K562 (cell line): ENCODE measurements around the gene GET4. TPM values are rescaled to one million over a fixed set of nuclear protein-coding genes. Genes with fewer than 3 reads are reported as not detected.

Experiments
- ATAC-seq: fragments of 200-7000 bp; cut with Tn5 transposase; 3 replicates; pipeline ENCODE4 v1.9.1; 2020; ENCODE audit warnings: moderate library complexity
- BruUV-seq: library from RNA; stranded (reverse); fragments of 400-500 nt; replicated peaks from 2 replicates; lab custom pipeline; 2021; lab: Mats Ljungman, UMichigan
- CTCF ChIA-PET: fragments of 300-600 bp; formaldehyde crosslinking; extraction: SDS; loops from one replicate; lab custom pipeline; 2021; ENCODE audit warnings: low intra/inter-chr PET ratio; lab: Yijun Ruan, JAX
- POLR2A ChIA-PET: fragments of 300-600, 350-650 bp; sonication (Branson Sonifier 250); formaldehyde crosslinking; extraction: SDS; loops from one replicate; lab custom pipeline; 2021; ENCODE audit warnings: antibody characterized with exemption, inconsistent platforms; lab: Yijun Ruan, JAX
- DNase-seq, 4 experiments: peaks; one replicate each; pipeline versions ENCODE4 v3.0.0 to v3.0.0-alpha.2; 2011 to 2018; ENCODE audit warnings: low spot score in 3 of 4, mixed read lengths in 3 of 4; ENCODE audit errors: extremely low read depth in 1 of 4
- FAIRE-seq: peaks from 2 replicates; lab custom pipeline; 2011; peaks lifted over from hg19 to GRCh38; lab: Jason Lieb, UNC
- H2AFZ ChIP-seq: 2 replicates; pipeline ENCODE4 v1.6.0; 2011; ENCODE audit warnings: low read depth, low read length, control low read depth, inconsistent platforms
- H3K27ac ChIP-seq: fragments of 200-600 bp; 3 replicates; pipeline ENCODE4 v1.8.0; 2011; ENCODE audit warnings: low read depth, mild to moderate bottlenecking, control low read depth, inconsistent platforms, low read length, moderate library complexity, mixed read lengths; ENCODE audit errors: extremely low read depth
- H3K27me3 ChIP-seq, 2 experiments: fragments of 300-600 bp in 1 of 2; 2 replicates in 1 of 2; 3 replicates in 1 of 2; pipeline versions ENCODE4 v1.6.0 to v1.8.0; 2011; ENCODE audit warnings: inconsistent platforms in 2 of 2, low read length in 2 of 2, mild to moderate bottlenecking in 1 of 2, mixed read lengths in 1 of 2, moderate library complexity in 1 of 2; ENCODE audit not compliant: control insufficient read depth in 2 of 2, insufficient read depth in 2 of 2
- H3K36me3 ChIP-seq: fragments of 300-600 bp; 3 replicates; pipeline ENCODE4 v1.8.0; 2011; ENCODE audit warnings: mild to moderate bottlenecking, low read length, inconsistent platforms; ENCODE audit not compliant: control insufficient read depth, insufficient read depth
- H3K4me1 ChIP-seq, 2 experiments: fragments of 200-600 bp in 1 of 2; replicated peaks in 1 of 2; 2 replicates in 1 of 2; 3 replicates in 1 of 2; pipeline versions ENCODE4 v1.5.1 to v1.8.0; 2011; ENCODE audit warnings: inconsistent platforms in 2 of 2, low read length in 2 of 2, mild to moderate bottlenecking in 1 of 2, mixed read lengths in 1 of 2, moderate library complexity in 1 of 2; ENCODE audit not compliant: control insufficient read depth in 2 of 2, insufficient read depth in 2 of 2
- H3K4me2 ChIP-seq: 2 replicates; pipeline ENCODE4 v1.6.1; 2011; ENCODE audit warnings: low read length, control low read depth, inconsistent platforms, mixed read lengths; ENCODE audit not compliant: insufficient read depth
- H3K4me3 ChIP-seq: fragments of 200-600 bp; sonication (generic), shearing (Covaris generic); 2 replicates; pipeline ENCODE4 v1.5.1; 2016; ENCODE audit warnings: control low read depth, inconsistent platforms
- H3K79me2 ChIP-seq: fragments of 200-600 bp; 3 replicates; pipeline ENCODE4 v1.8.0; 2011; ENCODE audit warnings: low read length, inconsistent platforms; ENCODE audit not compliant: control insufficient read depth, insufficient read depth
- H3K9ac ChIP-seq, 2 experiments: 2 replicates each; pipeline versions ENCODE4 v1.6.0 to v1.6.1; 2011; ENCODE audit warnings: low read depth in 2 of 2, low read length in 2 of 2, control low read depth in 1 of 2, inconsistent platforms in 1 of 2, mild to moderate bottlenecking in 1 of 2, mixed read lengths in 1 of 2; ENCODE audit not compliant: insufficient read depth in 1 of 2
- H3K9me1 ChIP-seq: one replicate; pipeline ENCODE4 v1.6.0; 2011; ENCODE audit warnings: inconsistent platforms, mild to moderate bottlenecking, low read length, moderate library complexity; ENCODE audit not compliant: control insufficient read depth, insufficient read depth
- H3K9me3 ChIP-seq: replicated peaks from 2 replicates; pipeline ENCODE4 v1.5.1; 2011; ENCODE audit warnings: low read depth, low read length, inconsistent platforms; ENCODE audit not compliant: control insufficient read depth, insufficient read depth
- H4K20me1 ChIP-seq: replicated peaks from 2 replicates; pipeline ENCODE4 v1.6.1; 2011; ENCODE audit warnings: low read length, inconsistent platforms, mixed read lengths; ENCODE audit not compliant: control insufficient read depth, insufficient read depth
- NEUROD1 ChIP-seq: fragments of 150-350 bp; IDR thresholded peaks from 2 replicates; pipeline ENCODE4 v1.6.1; 2014; ENCODE audit warnings: borderline replicate concordance, low read length, low read depth; ENCODE audit not compliant: partially characterized antibody
- ZBTB40 ChIP-seq, 2 experiments: fragments of 450-650 bp in 1 of 2; sonication (generic) in 1 of 2; formaldehyde crosslinking in 1 of 2; IDR thresholded peaks; 2 replicates each; pipeline versions ENCODE4 v1.7.1 to v1.9.0; 2016 to 2022; ENCODE audit warnings: inconsistent platforms in 1 of 2, mild to moderate bottlenecking in 1 of 2, missing genetic modification reagents in 1 of 2
- ZNF3 ChIP-seq: fragments of 250-450 bp; sonication (Bioruptor Pico); IDR thresholded peaks from 2 replicates; pipeline ENCODE4 v1.5.0; 2021; ENCODE audit warnings: mild to moderate bottlenecking, moderate library complexity
- WGBS: fragments of 100-300 bp; shearing (Covaris generic); methylation state at CpG from one replicate; pipeline ENCODE4 v1.1.6; 2016; ENCODE audit warnings: low coverage, mixed read lengths; ENCODE audit not compliant: insufficient coverage; ENCODE audit errors: missing lambda C conversion rate; 5-methylcytosine and 5-hydroxymethylcytosine counted together
- in situ Hi-C: fragments of 300-500 bp; cut with MboI; formaldehyde crosslinking; loops from 4 replicates; pipeline ENCODE4 v1.15.0; 2018; ENCODE audit warnings: inconsistent platforms, mixed read lengths
- intact Hi-C: fragments of 100-400 bp; cut with micrococcal nuclease; formaldehyde crosslinking; loops from 2 replicates; pipeline ENCODE4 v1.14.2; 2022
- polyA plus RNA-seq, 8 experiments: library from polyadenylated mRNA; depleted of rRNA in 4 of 8; stranded (reverse) in 5 of 8; unstranded in 3 of 8; fragments of >200 nt; fragmentation: Nextera tagmentation in 2 of 8; fragmentation: Illumina TruSeq in 1 of 8; extraction: Ambion mirVana in 2 of 8; extraction: Trizol in 1 of 8; gene quantifications; 2 replicates each; pipeline versions ENCODE4 v1.2.1 to v1.2.3, GENCODE V29; 2011 to 2014; ENCODE audit warnings: inconsistent platforms in 1 of 8, missing spikeins in 1 of 8
- total RNA-seq, 7 experiments: library from RNA; depleted of rRNA in 6 of 7; stranded (reverse); fragments of >200 nt in 6 of 7; fragmentation: Illumina TruSeq in 2 of 7; extraction: Trizol in 2 of 7; gene quantifications; 2 replicates each; pipeline versions ENCODE4 v1.2.1 to v1.2.3, GENCODE V29; 2011 to 2021; ENCODE audit warnings: low replicate concordance in 1 of 7

GET4 gene
- total and polyA plus RNA-seq, 9 of the 15 experiments (the other 6 are each of a cell fraction or from before 2014, with no cell fraction given) = 0.99 to 122 (median 40.4) TPM

DNA sequence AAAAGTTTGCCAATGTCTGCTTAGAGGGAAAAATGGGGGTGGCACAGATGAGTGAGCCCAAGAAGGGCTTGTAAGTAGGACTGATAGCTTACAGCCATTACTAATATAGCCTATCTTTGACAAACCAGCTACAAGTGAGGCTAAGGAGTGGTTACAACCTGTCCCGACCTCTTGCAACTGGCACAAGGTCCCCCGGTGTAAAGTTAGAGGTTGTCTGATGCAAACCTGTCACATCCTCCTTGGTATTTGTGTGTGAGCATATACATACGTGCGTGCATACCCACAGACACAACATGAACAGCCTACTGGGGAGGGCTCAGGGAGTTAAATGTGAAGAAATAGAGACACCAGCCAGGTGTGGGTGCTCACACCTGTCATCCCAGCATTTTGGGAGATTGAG lies 63.5 kb downstream of the GET4 start:
- TF ChIP-seq ZNF3 (CRISPR knock-in tag) = no peak
- TF ChIP-seq NEUROD1 = no peak
- no peak for TF ChIP-seq ZBTB40 (IDR thresholded peaks at IDR 0.05)
- TF ChIP-seq ZBTB40 (CRISPR knock-in tag; IDR thresholded peaks at IDR 0.05) = no peak
- peaks cover 8% of the 10 kb centered on the region for H3K9me3 ChIP-seq
- no peak overlapping the region for H3K27ac ChIP-seq
- H3K36me3 ChIP-seq = no peaks in the 10 kb centered on the region
- no peak overlapping the region for H2AFZ ChIP-seq
- in situ Hi-C loops (no loop called here), intact Hi-C loops (no loop called here)
- H3K4me1 ChIP-seq = peaks cover 0 to 21% of the 10 kb centered on the region in 2 experiments; a peak in 2 of 5 replicates
- ATAC-seq (no peak), FAIRE-seq (no peak), DNase-seq (no peak)
- H3K4me2 ChIP-seq = no peak overlapping the region
- H3K27me3 ChIP-seq = peaks cover 0 to 12% of the 10 kb centered on the region in 2 experiments; a peak in 2 of 5 replicates
- CTCF ChIA-PET = no interaction called here
- BruUV-seq = no TSS peak
- H3K9ac ChIP-seq = no peak overlapping the region
- POLR2A ChIA-PET = no interaction called here
- WGBS = 4% methylated on average over 4 of the region's 4 CpGs
- no peaks in the 10 kb centered on the region for H3K79me2 ChIP-seq
- no peak overlapping the region for H3K4me3 ChIP-seq
- no peaks in the 10 kb centered on the region for H3K9me1 ChIP-seq
- no peaks in the 10 kb centered on the region for H4K20me1 ChIP-seq
